ENCODE measurements around the gene DDC.

- TF ChIP-seq, protein P1, sequence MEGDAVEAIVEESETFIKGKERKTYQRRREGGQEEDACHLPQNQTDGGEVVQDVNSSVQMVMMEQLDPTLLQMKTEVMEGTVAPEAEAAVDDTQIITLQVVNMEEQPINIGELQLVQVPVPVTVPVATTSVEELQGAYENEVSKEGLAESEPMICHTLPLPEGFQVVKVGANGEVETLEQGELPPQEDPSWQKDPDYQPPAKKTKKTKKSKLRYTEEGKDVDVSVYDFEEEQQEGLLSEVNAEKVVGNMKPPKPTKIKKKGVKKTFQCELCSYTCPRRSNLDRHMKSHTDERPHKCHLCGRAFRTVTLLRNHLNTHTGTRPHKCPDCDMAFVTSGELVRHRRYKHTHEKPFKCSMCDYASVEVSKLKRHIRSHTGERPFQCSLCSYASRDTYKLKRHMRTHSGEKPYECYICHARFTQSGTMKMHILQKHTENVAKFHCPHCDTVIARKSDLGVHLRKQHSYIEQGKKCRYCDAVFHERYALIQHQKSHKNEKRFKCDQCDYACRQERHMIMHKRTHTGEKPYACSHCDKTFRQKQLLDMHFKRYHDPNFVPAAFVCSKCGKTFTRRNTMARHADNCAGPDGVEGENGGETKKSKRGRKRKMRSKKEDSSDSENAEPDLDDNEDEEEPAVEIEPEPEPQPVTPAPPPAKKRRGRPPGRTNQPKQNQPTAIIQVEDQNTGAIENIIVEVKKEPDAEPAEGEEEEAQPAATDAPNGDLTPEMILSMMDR (IDR thresholded peaks at IDR 0.05; ENCODE audit: low read depth, low read length), result no peak
- TF ChIP-seq EZH2phosphoT487 (IDR thresholded peaks at IDR 0.05; ENCODE audit: low read depth), result no peak
Observed at GRCh38 chr7:50505553-50506210, 59.5 kb downstream of the DDC start.
